Neuronal stem cell (in vitro differentiated cells): ENCODE data around the gene TMEM79.

Source experiments
- DNase-seq: peaks from one replicate; pipeline ENCODE4 v3.0.0-alpha.2; 2013; ENCODE audit warnings: low spot score
- H2AFZ ChIP-seq: one replicate; pipeline ENCODE4 v1.6.1; 2013; ENCODE audit warnings: mild to moderate bottlenecking, low read length, inconsistent platforms
- H2AK5ac ChIP-seq: 2 replicates; pipeline ENCODE4 v1.6.1; 2013; ENCODE audit warnings: low read depth, mild to moderate bottlenecking, inconsistent platforms, low read length, moderate library complexity, mixed read lengths
- H2BK120ac ChIP-seq: 2 replicates; pipeline ENCODE4 v1.6.1; 2013; ENCODE audit warnings: low read depth, mild to moderate bottlenecking, inconsistent platforms, low read length, moderate library complexity, mixed read lengths
- H2BK12ac ChIP-seq: one replicate; pipeline ENCODE4 v1.6.1; 2013; ENCODE audit warnings: low read length, inconsistent platforms
- H2BK15ac ChIP-seq: 2 replicates; pipeline ENCODE4 v1.6.1; 2013; ENCODE audit warnings: mild to moderate bottlenecking, low read length, inconsistent platforms, mixed read lengths
- H2BK5ac ChIP-seq: one replicate; pipeline ENCODE4 v1.6.1; 2013; ENCODE audit warnings: inconsistent platforms, mild to moderate bottlenecking, low read length, moderate library complexity
- H3K14ac ChIP-seq: one replicate; pipeline ENCODE4 v1.6.1; 2013; ENCODE audit warnings: low read length, inconsistent platforms
- H3K18ac ChIP-seq: 2 replicates; pipeline ENCODE4 v1.6.1; 2013; ENCODE audit warnings: low read length, inconsistent platforms
- H3K23ac ChIP-seq: 2 replicates; pipeline ENCODE4 v1.6.1; 2013; ENCODE audit warnings: low read depth, mild to moderate bottlenecking, mixed read lengths, low read length, inconsistent platforms; ENCODE audit not compliant: poor library complexity
- H3K27ac ChIP-seq: replicated peaks from 3 replicates; pipeline ENCODE4 v1.5.1; 2013; ENCODE audit warnings: low read length, inconsistent platforms
- H3K27me3 ChIP-seq, 3 experiments: 2 replicates each; pipeline ENCODE4 v1.6.1; 2013; ENCODE audit warnings: low read length in 3 of 3, mild to moderate bottlenecking in 2 of 3, inconsistent platforms in 1 of 3, low read depth in 1 of 3, mixed read lengths in 1 of 3, moderate library complexity in 1 of 3; ENCODE audit not compliant: control insufficient read depth in 3 of 3, insufficient read depth in 3 of 3
- H3K36me3 ChIP-seq, 2 donors: replicated peaks in 1 of 2; 2 replicates each; pipeline ENCODE4 v1.6.1; 2013; ENCODE audit warnings: low read length in 2 of 2; ENCODE audit not compliant: control insufficient read depth in 2 of 2, insufficient read depth in 2 of 2
- H3K4ac ChIP-seq: 2 replicates; pipeline ENCODE4 v1.6.1; 2013; ENCODE audit warnings: inconsistent platforms, mild to moderate bottlenecking, low read length, moderate library complexity
- H3K4me1 ChIP-seq, 2 donors: 1 replicate in 1 of 2; 2 replicates in 1 of 2; pipeline ENCODE4 v1.6.1; 2013; ENCODE audit warnings: low read length in 2 of 2, low read depth in 1 of 2; ENCODE audit not compliant: control insufficient read depth in 2 of 2, insufficient read depth in 1 of 2
- H3K4me2 ChIP-seq: one replicate; pipeline ENCODE4 v1.6.1; 2013; ENCODE audit warnings: mild to moderate bottlenecking, low read length, inconsistent platforms; ENCODE audit not compliant: insufficient read depth, poor library complexity, severe bottlenecking
- H3K4me3 ChIP-seq, 2 donors: 2 replicates each; pipeline ENCODE4 v1.5.1; 2013; ENCODE audit warnings: low read length in 2 of 2, mild to moderate bottlenecking in 2 of 2, inconsistent platforms in 1 of 2, moderate library complexity in 1 of 2
- H3K79me1 ChIP-seq: one replicate; pipeline ENCODE4 v1.6.1; 2013; ENCODE audit warnings: low read depth, mild to moderate bottlenecking, inconsistent platforms, low read length, moderate library complexity
- H3K9ac ChIP-seq: one replicate; pipeline ENCODE4 v1.6.1; 2013; ENCODE audit warnings: mild to moderate bottlenecking, low read depth, low read length, inconsistent platforms; ENCODE audit not compliant: poor library complexity
- H3K9me3 ChIP-seq, 2 donors: replicated peaks in 1 of 2; 2 replicates each; pipeline versions ENCODE3 to v1.6.1; 2013; ENCODE audit warnings: low read length in 2 of 2, mild to moderate bottlenecking in 2 of 2, inconsistent platforms in 1 of 2, low read depth in 1 of 2, mixed read lengths in 1 of 2, moderate library complexity in 1 of 2; ENCODE audit not compliant: control insufficient read depth in 2 of 2, insufficient read depth in 1 of 2
- H4K8ac ChIP-seq: one replicate; pipeline ENCODE4 v1.6.1; 2013; ENCODE audit warnings: low read depth, mild to moderate bottlenecking, inconsistent platforms, low read length, moderate library complexity
- H4K91ac ChIP-seq: one replicate; pipeline ENCODE4 v1.6.1; 2013; ENCODE audit warnings: low read length, low read depth, mild to moderate bottlenecking, inconsistent platforms; ENCODE audit not compliant: poor library complexity
- WGBS, 2 donors: extraction: QIAGEN DNeasy Blood & Tissue Kit; methylation state at CpG; one replicate each; pipeline ENCODE4 v1.1.7; 2013; ENCODE audit warnings: missing lambda C conversion rate in 2 of 2, mixed read lengths in 1 of 2; ENCODE audit not compliant: insufficient read length in 2 of 2, insufficient replicate concordance in 1 of 2; ENCODE audit errors: extremely low coverage in 2 of 2; 5-methylcytosine and 5-hydroxymethylcytosine counted together

TMEM79 gene

GRCh38 chr1:156337888-156338179 lies 53.7 kb downstream of the TMEM79 start:
- H3K27me3 ChIP-seq = peaks cover 0 to 5% (median 0%) of the 10 kb centered on the region in 3 experiments
- peak overlapping the region; percentile 58 for H2AFZ ChIP-seq
- H2BK120ac ChIP-seq = no peak overlapping the region
- H3K9ac ChIP-seq = peak overlapping the region; percentile 88
- no CpG with 5 or more reads among the region's 14 CpGs for WGBS, 2 donors
- H3K23ac ChIP-seq = peak overlapping the region; percentile 60
- H3K4me2 ChIP-seq = peak overlapping the region; percentile 42
- H3K79me1 ChIP-seq = no peaks in the 10 kb centered on the region
- H3K4me1 ChIP-seq = peaks cover 2 to 5% of the 10 kb centered on the region in 2 donors
- DNase-seq = no peak
- H2AK5ac ChIP-seq = no peak overlapping the region
- peak overlapping the region; percentile 57 to 94 for H3K4me3 ChIP-seq
- no peak overlapping the region for H3K4ac ChIP-seq
- no peak overlapping the region for H4K91ac ChIP-seq
- peaks cover 12 to 41% of the 10 kb centered on the region in 2 donors for H3K36me3 ChIP-seq
- H2BK12ac ChIP-seq = no peak overlapping the region
- no peak overlapping the region for H3K14ac ChIP-seq
- peak overlapping the region; percentile 67 for H3K27ac ChIP-seq
- H3K9me3 ChIP-seq = no peaks in the 10 kb centered on the region
- no peak overlapping the region for H4K8ac ChIP-seq
- no peak overlapping the region for H2BK15ac ChIP-seq
- H3K18ac ChIP-seq = peak overlapping the region; percentile 96
- no peak overlapping the region for H2BK5ac ChIP-seq

DNA sequence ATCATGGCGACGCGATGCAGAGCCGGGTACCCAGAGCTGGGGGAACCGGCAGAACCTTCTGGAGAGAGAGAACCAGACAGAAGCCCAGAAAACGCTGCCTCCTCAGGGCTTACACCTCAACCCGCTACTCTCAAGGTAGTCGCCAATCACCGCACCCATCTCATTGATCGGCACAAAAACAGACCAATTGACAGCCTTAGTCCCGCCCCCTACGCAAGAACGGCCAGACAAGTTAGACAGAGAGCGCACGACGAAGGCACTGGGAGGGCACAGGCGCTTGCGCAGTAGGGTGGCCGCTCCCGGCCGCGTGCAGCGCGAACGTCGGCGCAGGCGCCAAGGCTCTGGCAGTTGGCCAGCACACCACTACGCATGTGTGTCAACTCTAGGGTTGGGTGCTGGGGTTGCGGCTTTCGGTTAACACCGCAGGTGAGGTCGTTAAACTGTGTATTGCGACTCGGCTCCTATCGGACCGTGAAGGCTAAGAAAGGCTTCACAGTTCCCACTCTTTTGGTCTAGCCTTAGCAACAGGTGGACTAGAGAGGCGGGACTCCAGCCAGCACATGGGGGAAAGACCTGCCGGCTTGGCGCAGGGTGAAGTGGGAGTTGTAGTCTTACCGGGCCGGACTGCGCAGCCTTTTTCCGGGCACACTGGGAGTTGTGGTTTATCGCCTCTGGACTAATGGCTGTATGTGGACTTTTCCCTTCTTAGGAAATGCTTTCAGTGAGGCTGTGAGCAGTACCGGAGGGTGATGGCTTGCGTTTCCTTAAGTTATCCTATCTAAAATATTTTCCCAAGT lies 54.3 kb downstream of the TMEM79 start, which contains the start of the genes CCT3 and TSACC:
Gene CCT3, minus strand, starts transcription at position 113 of the 797 bp plus-strand sequence. Its CDS starts 108 bp downstream, at position 5.
Gene TSACC, plus strand, starts transcription at position 347 of the 797 bp plus-strand sequence. CDS start 1,232 bp downstream, outside the sequence.
- H3K27ac ChIP-seq = peak within 1 kb of the TSS; percentile 67
- H3K4me1 ChIP-seq = peaks cover 2 to 5% of the 10 kb centered on the region in 2 donors
- peaks cover 12 to 35% of the 10 kb centered on the region in 2 donors for H3K36me3 ChIP-seq
- peak within 1 kb of the TSS; percentile 88 for H3K9ac ChIP-seq
- H3K14ac ChIP-seq = no peak within 1 kb of the TSS
- no peak within 1 kb of the TSS for H3K4ac ChIP-seq
- peak within 1 kb of the TSS; percentile 84 for H2BK5ac ChIP-seq
- peak within 1 kb of the TSS; percentile 95 for H2AFZ ChIP-seq
- peak within 1 kb of the TSS; percentile 88 for H2BK12ac ChIP-seq
- H4K8ac ChIP-seq = no peak within 1 kb of the TSS
- peak within 1 kb of the TSS; percentile 57 to 94 for H3K4me3 ChIP-seq
- H3K23ac ChIP-seq = peak within 1 kb of the TSS; percentile 60
- no CpG with 5 or more reads among the region's 47 CpGs for WGBS, 2 donors
- no peaks in the 10 kb centered on the region for H3K79me1 ChIP-seq
- H2BK15ac ChIP-seq = no peak within 1 kb of the TSS
- H4K91ac ChIP-seq = no peak within 1 kb of the TSS
- DNase-seq = peak; percentile 100
- no peak within 1 kb of the TSS for H2AK5ac ChIP-seq
- no peaks in the 10 kb centered on the region for H3K9me3 ChIP-seq
- peaks cover 0 to 9% (median 0%) of the 10 kb centered on the region in 3 experiments for H3K27me3 ChIP-seq
- peak within 1 kb of the TSS; percentile 96 for H3K18ac ChIP-seq
- peak within 1 kb of the TSS; percentile 77 for H3K4me2 ChIP-seq
- H2BK120ac ChIP-seq = no peak within 1 kb of the TSS
